ENCODE data around the gene MARCKSL1.
"Not testable (repeated sequence)": the region's sequence is repeated elsewhere in the genome, so short reads cannot be mapped to it uniquely, and the experiment has no call there.

MARCKSL1 gene

DNA sequence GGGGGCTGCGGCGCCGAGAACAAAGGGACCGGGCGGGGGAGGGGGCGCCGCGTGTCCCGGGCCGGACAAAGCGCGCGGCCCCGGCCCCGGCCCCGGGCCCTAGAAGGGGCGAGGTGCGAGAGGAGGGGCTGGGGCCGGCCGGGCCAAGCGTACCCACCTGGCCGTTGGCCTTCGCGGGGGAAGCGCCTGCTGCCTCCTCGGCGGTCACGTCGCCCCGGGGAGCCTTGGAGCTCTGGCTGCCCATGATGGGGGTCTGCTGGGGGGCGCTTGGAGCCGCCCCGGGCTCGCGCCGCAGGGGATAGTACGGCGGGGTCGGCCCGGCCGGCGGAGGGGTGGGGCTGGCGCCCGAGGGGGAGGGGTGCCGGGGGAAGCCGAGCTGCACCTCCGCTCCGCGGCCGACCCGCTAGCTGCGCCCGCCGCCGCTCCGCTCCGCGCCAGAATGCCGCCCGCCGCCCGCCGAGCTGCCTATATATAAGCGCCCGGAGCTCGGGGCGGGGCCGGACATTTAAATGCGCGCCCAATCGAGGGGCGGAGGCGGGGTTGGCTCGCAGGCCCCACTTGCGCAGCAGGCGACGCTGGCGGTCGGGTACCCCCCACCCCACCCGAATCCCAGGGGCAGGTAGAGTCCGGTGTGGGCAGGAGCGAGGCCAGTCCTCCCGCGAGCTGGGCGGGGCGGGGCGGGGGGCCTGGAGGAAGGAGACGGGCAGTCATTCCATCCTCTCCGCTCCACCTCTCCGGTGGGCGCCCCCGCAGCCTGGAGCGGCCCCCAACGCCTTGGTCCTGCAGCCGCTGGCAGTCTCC lies at the start of gene MARCKSL1:
TSS of gene MARCKSL1 (minus strand) at position 444 of the 801 bp plus-strand sequence. CDS start at position 244, 200 bp downstream.
- DNase-seq = peak; percentile 73 to 83

- DNase-seq = no peak
Measured at GRCh38 chr1:32380057-32380456, 44.0 kb upstream of the MARCKSL1 start.

DNA sequence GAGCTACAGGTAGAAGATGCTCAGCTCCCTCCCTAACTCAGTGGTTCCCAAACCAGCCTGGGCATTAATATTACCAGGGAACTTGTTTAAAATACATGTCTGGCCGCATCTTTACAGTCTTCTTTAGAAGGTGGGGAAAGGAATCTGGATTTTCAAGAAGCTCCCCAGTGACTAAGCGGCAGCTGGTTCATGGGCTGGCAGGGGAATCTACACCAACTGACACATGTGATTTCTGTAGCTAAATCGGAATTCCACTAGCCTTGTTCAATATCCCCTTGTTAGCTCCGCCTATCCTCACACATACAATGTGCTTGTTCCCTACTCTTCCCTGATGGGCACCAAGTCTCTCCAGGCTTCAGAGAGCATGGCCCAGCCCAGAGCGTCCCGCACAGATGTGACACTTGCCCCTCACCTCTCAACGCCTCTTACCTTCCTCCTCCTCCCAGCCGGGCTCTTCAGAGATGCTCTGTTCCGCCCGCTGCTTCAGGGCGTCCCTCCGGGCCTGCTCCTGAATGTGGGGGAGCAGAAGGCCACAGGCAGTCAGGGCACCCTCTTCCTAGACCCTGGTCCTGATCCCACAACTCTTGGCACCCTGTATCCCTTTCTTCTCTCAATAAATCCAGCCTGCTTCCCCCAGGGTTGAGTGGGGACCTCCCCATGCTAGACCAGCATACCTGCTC lies 41.6 kb upstream of the MARCKSL1 start:
- no peak for DNase-seq

GRCh38 chr1:32376199-32376598 lies 40.2 kb upstream of the MARCKSL1 start:
- DNase-seq = no peak

DNA sequence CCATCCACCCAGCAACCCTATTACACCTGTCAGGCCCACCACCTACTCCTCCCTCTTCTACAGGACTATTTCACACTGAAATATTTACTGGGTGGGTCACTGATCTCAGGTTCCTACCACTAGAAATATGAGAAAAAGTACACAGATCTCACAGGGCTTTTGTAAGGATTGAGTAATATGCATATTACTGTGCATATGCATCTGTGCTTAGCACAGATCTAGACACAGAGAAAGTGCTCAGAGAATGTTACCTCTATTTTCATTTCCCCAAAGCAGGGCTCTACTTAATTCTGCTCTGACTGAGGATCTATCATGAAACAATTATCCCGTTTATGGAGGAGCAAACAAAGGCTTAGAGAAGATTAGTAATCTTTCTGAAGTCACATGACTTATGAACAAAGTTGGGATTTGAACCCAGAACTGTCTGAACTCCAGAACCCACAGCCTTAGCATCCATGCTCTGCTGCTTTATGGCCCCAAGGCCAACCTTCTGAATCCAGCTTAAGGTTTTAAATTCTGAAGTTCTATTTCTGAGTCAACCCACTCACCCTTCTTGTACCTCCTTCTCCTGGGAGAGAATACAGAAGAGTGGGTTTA lies 38.1 kb upstream of the MARCKSL1 start:
- no peak for DNase-seq

DNA sequence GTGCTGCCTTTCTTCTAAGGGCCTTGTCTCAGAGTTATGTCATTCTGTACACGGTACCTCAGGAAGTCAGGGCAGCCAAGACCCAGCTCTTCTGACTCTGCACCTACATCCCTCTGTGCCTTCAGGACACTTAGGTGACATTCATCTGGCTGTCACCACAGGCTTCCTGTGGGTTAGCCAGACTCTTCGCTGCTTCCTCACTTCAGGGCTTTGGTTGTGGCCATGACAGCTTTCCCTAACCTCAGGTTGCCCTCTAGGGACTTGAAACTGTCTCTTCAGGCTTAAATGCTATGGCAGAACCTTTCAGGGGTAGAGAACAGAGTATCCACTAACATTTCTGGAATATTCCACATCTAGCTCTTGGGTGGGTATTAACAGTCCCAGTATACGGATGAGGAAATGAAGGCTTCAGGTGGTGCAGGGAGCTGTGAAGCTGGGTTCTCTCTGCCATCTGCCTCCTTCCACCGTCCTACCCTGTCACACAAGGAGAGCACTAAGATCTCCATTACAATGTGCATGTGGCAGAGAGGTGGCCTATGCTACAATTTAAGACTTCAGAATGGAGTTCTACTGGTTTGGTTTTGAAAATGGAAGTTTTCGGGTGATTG lies 36.2 kb upstream of the MARCKSL1 start:
- no peak for DNase-seq

- DNase-seq = no peak
Measured at GRCh38 chr1:32367912-32368635, 32.0 kb upstream of the MARCKSL1 start.

DNA sequence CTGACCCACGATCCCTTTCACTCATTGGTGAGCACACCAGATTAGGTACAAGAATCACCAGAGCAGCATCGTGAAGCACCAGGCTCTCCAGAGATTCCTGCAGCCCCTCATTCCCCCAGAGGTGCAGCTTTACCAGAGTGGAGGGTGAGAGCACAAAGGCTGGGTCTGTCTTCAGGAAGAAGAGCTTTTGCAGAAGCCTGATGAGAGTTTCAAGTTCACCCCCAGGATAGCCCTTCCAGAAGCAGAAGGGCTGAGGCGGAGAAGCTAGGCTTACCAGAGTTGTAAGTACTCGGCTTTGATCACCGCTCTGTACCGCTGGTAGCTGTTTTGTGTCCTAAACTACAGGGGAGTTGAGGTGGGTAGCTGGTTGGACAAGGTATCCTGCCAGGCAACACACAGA lies 29.4 kb upstream of the MARCKSL1 start:
- DNase-seq = no peak

DNA sequence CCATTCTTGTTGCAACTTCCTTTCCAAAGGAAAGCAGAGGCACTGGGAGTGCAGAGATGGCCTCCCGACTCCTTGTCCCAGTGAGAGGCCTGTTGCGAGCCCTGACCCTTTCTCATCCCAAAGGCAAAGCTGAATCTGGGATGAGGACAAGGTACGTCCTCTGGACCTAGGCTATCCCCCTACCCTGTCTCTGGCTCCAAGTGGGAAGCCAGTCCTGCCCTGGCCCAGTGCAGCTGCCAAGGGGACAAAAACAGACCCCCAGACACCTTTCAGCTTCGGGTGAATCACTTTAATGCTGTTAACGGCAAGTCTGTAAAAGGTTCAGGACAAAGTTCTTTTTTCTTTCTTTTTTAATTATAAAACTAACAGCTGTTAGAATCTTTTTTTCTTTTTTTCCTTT lies 28.8 kb upstream of the MARCKSL1 start:
- DNase-seq = no peak

DNA sequence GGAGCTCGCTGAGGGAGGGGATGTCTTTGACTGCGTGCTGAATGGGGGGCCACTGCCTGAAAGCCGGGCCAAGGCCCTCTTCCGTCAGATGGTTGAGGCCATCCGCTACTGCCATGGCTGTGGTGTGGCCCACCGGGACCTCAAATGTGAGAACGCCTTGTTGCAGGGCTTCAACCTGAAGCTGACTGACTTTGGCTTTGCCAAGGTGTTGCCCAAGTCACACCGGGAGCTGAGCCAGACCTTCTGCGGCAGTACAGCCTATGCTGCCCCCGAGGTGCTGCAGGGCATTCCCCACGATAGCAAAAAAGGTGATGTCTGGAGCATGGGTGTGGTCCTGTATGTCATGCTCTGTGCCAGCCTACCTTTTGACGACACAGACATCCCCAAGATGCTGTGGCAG lies 27.7 kb upstream of the MARCKSL1 start:
- no peak for DNase-seq

GRCh38 chr1:32362474-32363313 lies 26.7 kb upstream of the MARCKSL1 start, which contains the start of the genes FAM229A and TSSK3:
TSS of gene FAM229A (minus strand) at chr1:32362485. CDS start at chr1:32362091, 394 bp downstream.
TSS of gene TSSK3 (plus strand) at chr1:32362539. CDS start at chr1:32362702, 163 bp downstream.
- no peak for DNase-seq

GRCh38 chr1:32361674-32362473 lies 25.8 kb upstream of the MARCKSL1 start:
- peak; percentile 63 to 75 for DNase-seq

DNA sequence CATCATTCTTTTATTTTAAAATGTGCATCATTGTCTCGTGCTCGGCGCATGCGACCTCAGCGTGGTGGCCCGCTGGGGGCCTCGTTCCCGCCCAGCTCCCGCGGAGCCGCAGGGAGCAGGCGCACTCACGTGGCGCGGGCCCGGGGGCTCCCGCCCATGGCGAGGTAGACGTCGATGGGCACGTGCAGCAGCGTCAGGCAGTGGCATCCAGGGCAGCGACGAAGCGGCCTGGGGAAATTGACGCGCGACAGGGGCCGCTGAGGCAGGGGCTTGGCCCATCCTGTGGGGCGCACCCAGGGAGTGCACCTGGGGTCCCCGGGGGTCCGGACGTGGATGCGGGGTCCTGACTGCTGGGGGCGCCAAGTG lies 25.3 kb upstream of the MARCKSL1 start:
- DNase-seq = no peak

DNA sequence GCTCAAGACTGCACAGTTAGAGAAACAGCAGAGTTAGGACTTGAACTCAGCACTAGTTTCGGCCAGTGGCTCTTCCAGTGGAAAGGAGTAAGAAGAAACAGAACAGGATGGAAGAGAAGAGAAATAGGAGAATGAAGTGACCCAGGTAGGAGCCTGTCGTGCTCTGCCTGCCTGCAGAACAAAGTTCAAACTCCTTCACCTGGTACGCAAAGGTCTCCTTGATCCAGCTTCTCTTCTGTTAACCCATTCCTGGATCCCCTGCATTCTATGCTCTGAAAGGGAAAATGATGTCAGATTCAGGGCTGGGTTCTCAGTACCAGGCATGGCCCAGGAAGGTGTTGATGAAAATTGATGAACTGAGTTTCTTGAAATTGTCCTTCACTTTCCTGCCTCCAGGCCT lies 22.4 kb upstream of the MARCKSL1 start:
- DNase-seq = no peak

DNA sequence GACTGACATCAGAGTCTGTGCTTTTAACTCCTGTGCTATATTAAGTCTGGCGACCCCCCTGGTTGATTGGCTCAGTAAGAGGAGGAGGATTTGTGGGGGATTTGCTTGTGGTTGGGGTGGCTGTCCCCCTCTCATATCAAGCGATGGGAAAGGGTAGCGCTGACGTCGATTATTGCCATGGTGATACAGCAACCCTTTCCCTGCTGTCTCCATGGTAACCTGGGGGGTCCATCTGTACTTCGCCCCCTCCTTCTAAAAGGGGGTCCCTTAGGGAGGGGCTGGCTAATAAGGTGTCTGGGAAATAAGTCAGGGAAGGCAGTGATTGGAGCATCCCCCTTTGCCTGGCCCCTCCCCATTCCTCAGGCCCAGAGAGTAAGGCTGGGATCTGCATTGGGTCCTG lies 21.6 kb upstream of the MARCKSL1 start:
- DNase-seq = no peak

DNA sequence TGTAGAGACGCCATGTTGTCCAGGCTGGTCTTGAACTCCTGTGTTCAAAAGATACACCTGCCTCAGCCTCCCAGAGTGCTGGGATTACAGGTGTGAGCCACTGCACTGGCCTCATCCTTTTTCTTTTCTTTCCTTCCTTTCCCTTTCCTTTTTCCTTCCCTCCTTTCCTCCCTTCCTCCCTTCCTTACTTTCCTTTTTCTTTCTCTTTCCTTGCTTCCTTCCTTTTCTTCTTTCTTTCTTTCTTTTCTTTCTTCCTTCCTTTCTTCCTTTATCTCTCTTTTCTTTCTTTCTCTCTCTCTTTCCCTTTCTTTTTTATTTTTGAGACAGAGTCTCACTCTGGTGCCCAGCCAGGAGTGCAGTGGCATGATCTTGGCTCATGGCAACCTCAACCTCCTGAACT lies 20.4 kb upstream of the MARCKSL1 start:
- DNase-seq = no peak

DNA sequence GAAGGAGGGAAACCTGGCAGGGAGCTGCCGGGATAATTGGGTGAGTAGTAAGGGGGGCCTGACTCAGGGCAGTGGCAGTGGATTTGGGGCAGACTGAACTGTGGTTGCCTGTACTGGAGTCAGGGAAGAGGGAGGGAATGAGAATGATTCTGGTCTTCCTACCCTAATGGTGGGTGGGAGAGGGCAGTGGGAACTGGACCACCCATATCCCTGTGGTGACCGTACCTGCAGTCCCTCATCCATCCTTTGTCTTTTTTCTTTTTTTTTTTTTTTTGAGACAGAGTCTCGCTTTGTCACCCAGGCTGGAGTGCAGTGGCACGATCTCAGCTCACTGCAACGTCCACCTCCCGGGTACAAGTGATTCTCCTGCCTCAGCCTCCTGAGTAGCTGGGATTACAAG lies 19.7 kb upstream of the MARCKSL1 start:
- DNase-seq = not testable (repeated sequence)

DNA sequence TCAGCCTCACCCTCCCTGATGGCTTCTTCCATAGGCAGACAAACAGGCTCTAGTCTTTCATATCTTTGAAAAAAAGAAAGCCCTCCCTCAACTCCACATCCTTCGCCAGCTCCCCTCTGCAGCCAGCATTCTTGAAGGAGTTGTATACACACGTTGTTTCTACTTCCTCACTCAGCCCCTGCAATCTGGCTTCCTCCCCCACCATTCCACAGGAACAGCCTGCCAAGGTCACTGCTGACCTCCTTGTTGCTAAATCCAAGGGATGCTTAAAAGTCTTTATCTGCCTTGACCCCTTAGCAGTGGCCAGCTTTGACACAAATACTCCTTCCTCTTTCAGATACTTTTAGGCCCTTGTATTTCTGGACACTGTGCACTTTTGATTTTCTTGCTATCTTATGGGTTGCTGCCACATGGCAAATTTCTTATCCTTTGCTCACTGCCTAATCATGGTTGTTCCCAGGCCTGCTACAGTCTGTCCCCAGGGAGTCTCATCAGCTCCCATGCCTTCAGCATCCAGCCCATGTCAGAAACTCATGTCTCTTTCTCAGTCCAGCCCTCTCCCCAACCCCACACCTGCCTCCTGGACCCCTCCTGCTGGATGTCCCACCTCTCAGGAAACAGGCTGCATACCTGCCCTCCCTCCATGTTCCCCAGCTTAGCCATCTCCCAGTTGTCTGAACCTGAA lies 18.0 kb upstream of the MARCKSL1 start:
- no peak for DNase-seq

DNA sequence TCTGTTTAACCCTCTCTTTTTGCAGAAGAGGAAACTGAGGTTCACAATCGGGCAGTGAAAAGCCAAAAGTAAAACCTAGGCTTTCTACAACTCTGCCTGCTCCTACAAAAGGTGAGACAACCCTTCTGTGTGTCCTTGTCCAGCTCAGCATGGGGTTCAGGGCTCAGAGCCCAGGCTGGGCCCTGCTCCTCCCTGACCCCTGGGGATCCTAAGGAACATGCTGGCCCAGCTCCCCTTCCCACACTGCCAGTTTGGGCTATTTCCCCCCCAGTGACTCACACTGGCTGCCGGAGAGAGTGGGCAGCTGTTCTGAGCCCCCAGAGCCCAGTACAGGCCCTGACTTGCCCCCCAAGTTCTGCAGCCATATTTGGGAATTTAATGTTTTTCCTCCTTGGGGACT lies 17.4 kb upstream of the MARCKSL1 start:
- DNase-seq = no peak

GRCh38 chr1:32352831-32353383 lies 16.9 kb upstream of the MARCKSL1 start:
- DNase-seq = no peak

All from hippocampal formation (tissue), 2 donors.